Measurements from ENCODE around the gene PSMG4.

Gene PSMG4

DNA sequence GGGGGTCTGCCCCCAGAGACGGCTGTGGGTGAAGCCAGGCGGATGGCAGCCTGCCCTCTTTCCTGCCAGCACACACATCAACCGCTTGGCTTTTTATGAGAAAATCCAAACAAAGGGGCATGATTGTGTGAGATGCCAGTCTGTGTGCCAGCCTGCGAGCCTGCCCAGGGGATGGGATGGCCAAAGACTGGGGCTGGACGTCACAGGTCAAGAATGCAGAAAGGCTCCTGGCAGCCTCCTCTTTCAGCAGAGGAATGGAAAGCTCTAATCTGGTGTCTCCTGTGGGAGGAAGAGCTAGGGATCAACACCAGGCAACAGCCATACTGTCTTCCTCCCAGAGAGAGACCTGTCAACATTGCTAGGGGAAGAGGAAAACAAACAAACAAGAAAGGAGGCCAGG lies 47.1 kb upstream of the PSMG4 start:
- TF ChIP-seq, protein P1, sequence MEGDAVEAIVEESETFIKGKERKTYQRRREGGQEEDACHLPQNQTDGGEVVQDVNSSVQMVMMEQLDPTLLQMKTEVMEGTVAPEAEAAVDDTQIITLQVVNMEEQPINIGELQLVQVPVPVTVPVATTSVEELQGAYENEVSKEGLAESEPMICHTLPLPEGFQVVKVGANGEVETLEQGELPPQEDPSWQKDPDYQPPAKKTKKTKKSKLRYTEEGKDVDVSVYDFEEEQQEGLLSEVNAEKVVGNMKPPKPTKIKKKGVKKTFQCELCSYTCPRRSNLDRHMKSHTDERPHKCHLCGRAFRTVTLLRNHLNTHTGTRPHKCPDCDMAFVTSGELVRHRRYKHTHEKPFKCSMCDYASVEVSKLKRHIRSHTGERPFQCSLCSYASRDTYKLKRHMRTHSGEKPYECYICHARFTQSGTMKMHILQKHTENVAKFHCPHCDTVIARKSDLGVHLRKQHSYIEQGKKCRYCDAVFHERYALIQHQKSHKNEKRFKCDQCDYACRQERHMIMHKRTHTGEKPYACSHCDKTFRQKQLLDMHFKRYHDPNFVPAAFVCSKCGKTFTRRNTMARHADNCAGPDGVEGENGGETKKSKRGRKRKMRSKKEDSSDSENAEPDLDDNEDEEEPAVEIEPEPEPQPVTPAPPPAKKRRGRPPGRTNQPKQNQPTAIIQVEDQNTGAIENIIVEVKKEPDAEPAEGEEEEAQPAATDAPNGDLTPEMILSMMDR (IDR thresholded peaks at IDR 0.05; ENCODE audit: insufficient read depth, low read length): no peak
- TF ChIP-seq, protein P2, sequence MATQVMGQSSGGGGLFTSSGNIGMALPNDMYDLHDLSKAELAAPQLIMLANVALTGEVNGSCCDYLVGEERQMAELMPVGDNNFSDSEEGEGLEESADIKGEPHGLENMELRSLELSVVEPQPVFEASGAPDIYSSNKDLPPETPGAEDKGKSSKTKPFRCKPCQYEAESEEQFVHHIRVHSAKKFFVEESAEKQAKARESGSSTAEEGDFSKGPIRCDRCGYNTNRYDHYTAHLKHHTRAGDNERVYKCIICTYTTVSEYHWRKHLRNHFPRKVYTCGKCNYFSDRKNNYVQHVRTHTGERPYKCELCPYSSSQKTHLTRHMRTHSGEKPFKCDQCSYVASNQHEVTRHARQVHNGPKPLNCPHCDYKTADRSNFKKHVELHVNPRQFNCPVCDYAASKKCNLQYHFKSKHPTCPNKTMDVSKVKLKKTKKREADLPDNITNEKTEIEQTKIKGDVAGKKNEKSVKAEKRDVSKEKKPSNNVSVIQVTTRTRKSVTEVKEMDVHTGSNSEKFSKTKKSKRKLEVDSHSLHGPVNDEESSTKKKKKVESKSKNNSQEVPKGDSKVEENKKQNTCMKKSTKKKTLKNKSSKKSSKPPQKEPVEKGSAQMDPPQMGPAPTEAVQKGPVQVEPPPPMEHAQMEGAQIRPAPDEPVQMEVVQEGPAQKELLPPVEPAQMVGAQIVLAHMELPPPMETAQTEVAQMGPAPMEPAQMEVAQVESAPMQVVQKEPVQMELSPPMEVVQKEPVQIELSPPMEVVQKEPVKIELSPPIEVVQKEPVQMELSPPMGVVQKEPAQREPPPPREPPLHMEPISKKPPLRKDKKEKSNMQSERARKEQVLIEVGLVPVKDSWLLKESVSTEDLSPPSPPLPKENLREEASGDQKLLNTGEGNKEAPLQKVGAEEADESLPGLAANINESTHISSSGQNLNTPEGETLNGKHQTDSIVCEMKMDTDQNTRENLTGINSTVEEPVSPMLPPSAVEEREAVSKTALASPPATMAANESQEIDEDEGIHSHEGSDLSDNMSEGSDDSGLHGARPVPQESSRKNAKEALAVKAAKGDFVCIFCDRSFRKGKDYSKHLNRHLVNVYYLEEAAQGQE (IDR thresholded peaks at IDR 0.05; ENCODE audit: insufficient replicate concordance, low read depth): no peak
- TF ChIP-seq POLR2AphosphoS5 (IDR thresholded peaks at IDR 0.05; ENCODE audit: low read depth): no peak
- TF ChIP-seq GABPA (IDR thresholded peaks at IDR 0.05; ENCODE audit: low read depth): no peak
- TF ChIP-seq SPI1 (IDR thresholded peaks at IDR 0.05; ENCODE audit: borderline replicate concordance, low read depth): no peak

DNA sequence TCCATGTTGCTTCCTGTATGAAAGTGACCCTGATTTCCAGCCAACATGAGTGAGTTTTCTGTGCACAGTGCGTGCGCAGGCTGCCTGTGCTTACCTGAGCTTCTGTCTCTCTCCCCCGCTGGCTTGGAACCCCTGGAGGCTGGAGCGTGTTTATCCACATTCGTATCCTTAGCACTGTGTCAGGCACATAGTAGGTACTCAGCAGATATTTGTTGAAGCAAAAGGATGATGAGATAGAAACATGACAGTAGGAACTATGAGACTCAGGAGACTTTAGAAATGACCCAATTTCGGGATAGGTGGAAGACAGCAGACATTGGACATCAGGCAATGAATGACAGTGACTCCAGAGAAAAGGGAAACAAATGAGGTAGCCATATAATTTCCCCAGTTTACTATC lies 46.5 kb upstream of the PSMG4 start:
- TF ChIP-seq SPI1 (IDR thresholded peaks at IDR 0.05; ENCODE audit: borderline replicate concordance, low read depth): no peak
- no peak for TF ChIP-seq POLR2AphosphoS5 (IDR thresholded peaks at IDR 0.05; ENCODE audit: low read depth)
- TF ChIP-seq, protein P2 (IDR thresholded peaks at IDR 0.05; ENCODE audit: insufficient replicate concordance, low read depth): no peak
- TF ChIP-seq, protein P1 (IDR thresholded peaks at IDR 0.05; ENCODE audit: insufficient read depth, low read length): no peak
- no peak for TF ChIP-seq GABPA (IDR thresholded peaks at IDR 0.05; ENCODE audit: low read depth)
- Histone ChIP-seq H3K4me3 (replicated peaks; ENCODE audit: insufficient read depth, low read length) (no peak overlapping the region), H3K27me3 (ENCODE audit: insufficient read depth, poor library complexity, severe bottlenecking) (peaks cover 6% of the 10 kb centered on the region), H3K27ac (replicated peaks) (no peak overlapping the region)
- DNase-seq (ENCODE audit: low read depth in 1 of 2, low spot score in 1 of 2): no peak

More for the DNA sequence above, 47.1 kb upstream of the PSMG4 start:
- Histone ChIP-seq H3K27me3 (ENCODE audit: insufficient read depth, poor library complexity, severe bottlenecking) (peaks cover 6% of the 10 kb centered on the region), H3K27ac (replicated peaks) (no peak overlapping the region), H3K4me3 (replicated peaks; ENCODE audit: insufficient read depth, low read length) (no peak overlapping the region)
- no peak for DNase-seq (ENCODE audit: low read depth in 1 of 2, low spot score in 1 of 2)

DNA sequence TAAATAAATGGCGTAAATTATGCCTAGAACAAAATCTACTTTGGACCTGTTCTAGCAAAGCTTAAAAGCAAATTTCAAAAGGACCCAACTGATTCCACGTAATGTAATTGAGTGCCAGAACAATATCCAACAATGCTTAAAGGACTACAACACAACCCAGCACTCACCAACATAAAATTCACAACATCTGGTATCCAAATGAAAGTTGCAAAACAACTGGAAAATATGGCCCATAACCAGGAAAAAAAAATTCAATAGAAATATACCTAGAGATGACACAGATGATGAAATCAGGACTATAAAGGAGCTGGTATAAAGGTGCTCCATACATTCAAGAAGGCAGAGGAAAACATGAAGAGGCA lies 45.4 kb upstream of the PSMG4 start:
- H3K27ac ChIP-seq (replicated peaks): no peak overlapping the region
- DNase-seq (ENCODE audit: low read depth in 1 of 2, low spot score in 1 of 2): no peak
- H3K4me3 ChIP-seq (replicated peaks; ENCODE audit: insufficient read depth, low read length): no peak overlapping the region
- peaks cover 5% of the 10 kb centered on the region for H3K27me3 ChIP-seq (ENCODE audit: insufficient read depth, poor library complexity, severe bottlenecking)
- TF ChIP-seq, protein P1 (IDR thresholded peaks at IDR 0.05; ENCODE audit: insufficient read depth, low read length): no peak
- no peak for TF ChIP-seq SPI1 (IDR thresholded peaks at IDR 0.05; ENCODE audit: borderline replicate concordance, low read depth)
- TF ChIP-seq, protein P2 (IDR thresholded peaks at IDR 0.05; ENCODE audit: insufficient replicate concordance, low read depth): no peak
- no peak for TF ChIP-seq GABPA (IDR thresholded peaks at IDR 0.05; ENCODE audit: low read depth)
- TF ChIP-seq POLR2AphosphoS5 (IDR thresholded peaks at IDR 0.05; ENCODE audit: low read depth): no peak

Measured in HL-60 (cell line).